Fibroblast of villous mesenchyme (primary cell): ENCODE measurements around the gene CPNE5. TPM values are rescaled to one million over a fixed set of nuclear protein-coding genes. Genes with fewer than 3 reads are reported as not detected.

Source experiments
- DNase-seq: peaks from one replicate; pipeline ENCODE4 v3.0.0-alpha.2; 2010; ENCODE audit warnings: low read depth
- H3K4me3 ChIP-seq: 2 replicates; pipeline ENCODE4 v1.5.1; 2011; ENCODE audit warnings: low read depth, mild to moderate bottlenecking, low read length
- total RNA-seq: library from RNA; depleted of rRNA; stranded (reverse); fragments of >200 nt; gene quantifications from 2 replicates; pipeline ENCODE4 v1.2.3, GENCODE V29; 2012
- TF ChIP-seq, protein P1 (sequence below): IDR thresholded peaks from 2 replicates; pipeline ENCODE4 v1.5.1; 2012; ENCODE audit warnings: low read depth, mild to moderate bottlenecking, low read length; ENCODE audit not compliant: insufficient read depth

CPNE5 gene
- total RNA-seq, 1 donor: under 0.01 TPM

DNA sequence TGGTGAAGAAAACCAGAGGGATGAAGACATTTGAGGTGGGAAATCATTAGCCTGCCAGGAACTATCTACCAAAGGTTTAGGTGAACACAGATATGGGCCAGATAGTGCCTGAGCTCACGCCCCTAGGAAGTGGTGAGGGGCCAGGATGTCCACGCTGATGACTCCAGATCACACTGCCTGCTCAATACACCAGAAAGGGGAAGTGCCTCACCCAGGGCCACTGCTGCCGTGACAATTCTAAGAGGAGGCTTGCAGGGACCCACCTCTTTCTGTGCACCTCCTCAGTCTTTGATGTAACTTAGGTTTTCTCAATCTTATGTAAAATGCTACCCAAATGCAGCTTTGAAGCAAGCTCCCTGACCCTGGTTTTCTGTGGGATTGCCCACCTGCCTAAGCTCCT, 147.0 kb downstream of the CPNE5 start:
- no peak overlapping the region for H3K4me3 ChIP-seq
- DNase-seq: no peak
- TF ChIP-seq, protein P1, sequence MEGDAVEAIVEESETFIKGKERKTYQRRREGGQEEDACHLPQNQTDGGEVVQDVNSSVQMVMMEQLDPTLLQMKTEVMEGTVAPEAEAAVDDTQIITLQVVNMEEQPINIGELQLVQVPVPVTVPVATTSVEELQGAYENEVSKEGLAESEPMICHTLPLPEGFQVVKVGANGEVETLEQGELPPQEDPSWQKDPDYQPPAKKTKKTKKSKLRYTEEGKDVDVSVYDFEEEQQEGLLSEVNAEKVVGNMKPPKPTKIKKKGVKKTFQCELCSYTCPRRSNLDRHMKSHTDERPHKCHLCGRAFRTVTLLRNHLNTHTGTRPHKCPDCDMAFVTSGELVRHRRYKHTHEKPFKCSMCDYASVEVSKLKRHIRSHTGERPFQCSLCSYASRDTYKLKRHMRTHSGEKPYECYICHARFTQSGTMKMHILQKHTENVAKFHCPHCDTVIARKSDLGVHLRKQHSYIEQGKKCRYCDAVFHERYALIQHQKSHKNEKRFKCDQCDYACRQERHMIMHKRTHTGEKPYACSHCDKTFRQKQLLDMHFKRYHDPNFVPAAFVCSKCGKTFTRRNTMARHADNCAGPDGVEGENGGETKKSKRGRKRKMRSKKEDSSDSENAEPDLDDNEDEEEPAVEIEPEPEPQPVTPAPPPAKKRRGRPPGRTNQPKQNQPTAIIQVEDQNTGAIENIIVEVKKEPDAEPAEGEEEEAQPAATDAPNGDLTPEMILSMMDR: no peak

GRCh38 chr6:36691612-36692011, 147.6 kb downstream of the CPNE5 start:
- TF ChIP-seq, protein P1: no peak
- H3K4me3 ChIP-seq: no peak overlapping the region
- no peak for DNase-seq

GRCh38 chr6:36691011-36691410, 148.2 kb downstream of the CPNE5 start:
- no peak for DNase-seq
- H3K4me3 ChIP-seq: no peak overlapping the region
- TF ChIP-seq, protein P1: no peak

Other genes with a start within 250 kb of the CPNE5 start
- gene SRSF3, start 245.1 kb downstream of the CPNE5 start, total RNA-seq: 445 and 462 TPM in 2 replicates
- gene CDKN1A, start 160.7 kb downstream of the CPNE5 start, total RNA-seq: 302 and 522 TPM in 2 replicates
- gene RAB44, start 141.6 kb downstream of the CPNE5 start, total RNA-seq: under 0.01 TPM in 1 of 2 replicates, not detected in the other
- 25.4 and 55.3 TPM in 2 replicates for gene PPIL1, start 35.4 kb upstream of the CPNE5 start, total RNA-seq
- 48.3 and 63.9 TPM in 2 replicates for gene C6orf89, start 46.5 kb upstream of the CPNE5 start, total RNA-seq
- gene PI16, start 115.3 kb upstream of the CPNE5 start, total RNA-seq: under 0.01 TPM in 2 replicates
- 224 and 228 TPM in 2 replicates for gene MTCH1, start 146.8 kb upstream of the CPNE5 start, total RNA-seq
- gene FGD2, start 166.2 kb upstream of the CPNE5 start, total RNA-seq: not detected in 2 replicates